ENCODE data around the gene NRIP2. TPM values are rescaled to one million over a fixed set of nuclear protein-coding genes. Genes with fewer than 3 reads are reported as not detected.

The NRIP2 gene
- total and polyA plus RNA-seq, 10 of the 15 experiments (the other 5 are each of a cell fraction or from before 2014, with no cell fraction given): 0.04 to 0.83 (median 0.42) TPM; not detected in 7

DNA sequence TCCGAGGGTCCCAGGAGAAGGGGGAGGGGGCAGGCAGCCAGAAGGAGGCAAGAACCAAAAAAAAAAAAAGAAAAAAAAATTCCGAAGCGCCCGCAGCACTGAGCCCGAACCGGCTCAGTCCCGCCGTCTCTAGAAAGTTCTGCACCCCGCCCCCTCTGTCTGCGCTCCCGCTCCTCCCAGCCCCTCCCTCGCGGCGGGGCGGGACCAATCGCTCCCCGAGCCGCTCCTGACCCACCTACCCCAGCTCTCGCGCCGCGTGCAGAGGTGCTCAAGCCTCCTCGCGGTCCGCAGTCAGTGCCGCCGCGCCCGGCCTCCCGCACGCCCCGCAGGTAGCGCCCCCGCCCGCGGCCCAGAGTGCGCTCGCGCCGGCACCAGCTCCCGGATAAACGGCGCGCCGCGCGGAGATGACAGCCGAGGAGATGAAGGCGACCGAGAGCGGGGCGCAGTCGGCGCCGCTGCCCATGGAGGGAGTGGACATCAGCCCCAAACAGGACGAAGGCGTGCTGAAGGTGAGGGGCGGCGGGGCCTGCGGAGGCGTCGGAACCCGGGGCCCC is 40.0 kb downstream of the NRIP2 start, which contains the start of gene FKBP4 (continued):
- TF ChIP-seq ZNF384 (IDR thresholded peaks at IDR 0.05; ENCODE audit: borderline replicate concordance, low read depth, low read length) (no peak; the same call in 1 of the 2 replicates), NR2F1 (conservative IDR thresholded peaks at IDR 0.05) (no peak), EP300 (IDR thresholded peaks at IDR 0.05; ENCODE audit: borderline replicate concordance in 1 of 2, control insufficient read depth in 1 of 2, low read depth in 2 of 2, low read length in 2 of 2) (no peak), RB1 (IDR thresholded peaks at IDR 0.05; ENCODE audit: borderline replicate concordance) (peak; percentile 70; the same call in 1 of the 2 replicates), ZNF24 (IDR thresholded peaks at IDR 0.05) (no peak), BACH1 (IDR thresholded peaks at IDR 0.05; ENCODE audit: borderline replicate concordance) (peak; percentile 56; the same call in 1 of the 2 replicates), CHD1 (IDR thresholded peaks at IDR 0.05; ENCODE audit: low read depth, low read length) (no peak), ZNF274 (IDR thresholded peaks at IDR 0.05; ENCODE audit: insufficient read depth, insufficient read length) (no peak), BMI1 (IDR thresholded peaks at IDR 0.05; ENCODE audit: borderline replicate concordance) (no peak), ASH2L (IDR thresholded peaks at IDR 0.05; ENCODE audit: borderline replicate concordance, low read depth) (no peak), DPF2 (IDR thresholded peaks at IDR 0.05) (peak; percentile 27; the same call in 1 of the 2 replicates), CREB1 (IDR thresholded peaks at IDR 0.05; ENCODE audit: low read depth) (no peak), CBX3 (IDR thresholded peaks at IDR 0.05; ENCODE audit: borderline replicate concordance, low read depth) (no peak), BRCA1 (IDR thresholded peaks at IDR 0.05; ENCODE audit: low read depth, low read length) (no peak), POU2F2 (IDR thresholded peaks at IDR 0.05; ENCODE audit: borderline replicate concordance, low read depth, low read length) (0 out of 3 replicates have a peak, but pooled peaks have one; percentile 27), NFIC (IDR thresholded peaks at IDR 0.05; ENCODE audit: low read depth, low read length) (no peak), RAD51 (IDR thresholded peaks at IDR 0.05) (no peak), FOS (IDR thresholded peaks at IDR 0.05; ENCODE audit: borderline replicate concordance, extremely low read depth, insufficient read length) (no peak), BCL11A (IDR thresholded peaks at IDR 0.05; ENCODE audit: low read depth, low read length) (no peak), IKZF1 (conservative IDR thresholded peaks at IDR 0.05) (peak; percentile 39; the same call in 1 of the 2 replicates)
- TF ChIP-seq, protein P1, sequence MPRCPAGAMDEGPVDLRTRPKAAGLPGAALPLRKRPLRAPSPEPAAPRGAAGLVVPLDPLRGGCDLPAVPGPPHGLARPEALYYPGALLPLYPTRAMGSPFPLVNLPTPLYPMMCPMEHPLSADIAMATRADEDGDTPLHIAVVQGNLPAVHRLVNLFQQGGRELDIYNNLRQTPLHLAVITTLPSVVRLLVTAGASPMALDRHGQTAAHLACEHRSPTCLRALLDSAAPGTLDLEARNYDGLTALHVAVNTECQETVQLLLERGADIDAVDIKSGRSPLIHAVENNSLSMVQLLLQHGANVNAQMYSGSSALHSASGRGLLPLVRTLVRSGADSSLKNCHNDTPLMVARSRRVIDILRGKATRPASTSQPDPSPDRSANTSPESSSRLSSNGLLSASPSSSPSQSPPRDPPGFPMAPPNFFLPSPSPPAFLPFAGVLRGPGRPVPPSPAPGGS (IDR thresholded peaks at IDR 0.05; ENCODE audit: borderline replicate concordance, insufficient read depth, low read depth, low read length, poor library complexity, severe bottlenecking): no peak
- TF ChIP-seq, protein P2, sequence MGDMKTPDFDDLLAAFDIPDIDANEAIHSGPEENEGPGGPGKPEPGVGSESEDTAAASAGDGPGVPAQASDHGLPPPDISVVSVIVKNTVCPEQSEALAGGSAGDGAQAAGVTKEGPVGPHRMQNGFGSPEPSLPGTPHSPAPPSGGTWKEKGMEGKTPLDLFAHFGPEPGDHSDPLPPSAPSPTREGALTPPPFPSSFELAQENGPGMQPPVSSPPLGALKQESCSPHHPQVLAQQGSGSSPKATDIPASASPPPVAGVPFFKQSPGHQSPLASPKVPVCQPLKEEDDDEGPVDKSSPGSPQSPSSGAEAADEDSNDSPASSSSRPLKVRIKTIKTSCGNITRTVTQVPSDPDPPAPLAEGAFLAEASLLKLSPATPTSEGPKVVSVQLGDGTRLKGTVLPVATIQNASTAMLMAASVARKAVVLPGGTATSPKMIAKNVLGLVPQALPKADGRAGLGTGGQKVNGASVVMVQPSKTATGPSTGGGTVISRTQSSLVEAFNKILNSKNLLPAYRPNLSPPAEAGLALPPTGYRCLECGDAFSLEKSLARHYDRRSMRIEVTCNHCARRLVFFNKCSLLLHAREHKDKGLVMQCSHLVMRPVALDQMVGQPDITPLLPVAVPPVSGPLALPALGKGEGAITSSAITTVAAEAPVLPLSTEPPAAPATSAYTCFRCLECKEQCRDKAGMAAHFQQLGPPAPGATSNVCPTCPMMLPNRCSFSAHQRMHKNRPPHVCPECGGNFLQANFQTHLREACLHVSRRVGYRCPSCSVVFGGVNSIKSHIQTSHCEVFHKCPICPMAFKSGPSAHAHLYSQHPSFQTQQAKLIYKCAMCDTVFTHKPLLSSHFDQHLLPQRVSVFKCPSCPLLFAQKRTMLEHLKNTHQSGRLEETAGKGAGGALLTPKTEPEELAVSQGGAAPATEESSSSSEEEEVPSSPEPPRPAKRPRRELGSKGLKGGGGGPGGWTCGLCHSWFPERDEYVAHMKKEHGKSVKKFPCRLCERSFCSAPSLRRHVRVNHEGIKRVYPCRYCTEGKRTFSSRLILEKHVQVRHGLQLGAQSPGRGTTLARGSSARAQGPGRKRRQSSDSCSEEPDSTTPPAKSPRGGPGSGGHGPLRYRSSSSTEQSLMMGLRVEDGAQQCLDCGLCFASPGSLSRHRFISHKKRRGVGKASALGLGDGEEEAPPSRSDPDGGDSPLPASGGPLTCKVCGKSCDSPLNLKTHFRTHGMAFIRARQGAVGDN (IDR thresholded peaks at IDR 0.05): peak; percentile 70; the same call in 1 of the 2 replicates
- TF ChIP-seq, protein P3, sequence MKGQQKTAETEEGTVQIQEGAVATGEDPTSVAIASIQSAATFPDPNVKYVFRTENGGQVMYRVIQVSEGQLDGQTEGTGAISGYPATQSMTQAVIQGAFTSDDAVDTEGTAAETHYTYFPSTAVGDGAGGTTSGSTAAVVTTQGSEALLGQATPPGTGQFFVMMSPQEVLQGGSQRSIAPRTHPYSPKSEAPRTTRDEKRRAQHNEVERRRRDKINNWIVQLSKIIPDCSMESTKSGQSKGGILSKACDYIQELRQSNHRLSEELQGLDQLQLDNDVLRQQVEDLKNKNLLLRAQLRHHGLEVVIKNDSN (IDR thresholded peaks at IDR 0.05; ENCODE audit: borderline replicate concordance, extremely low read length, insufficient read depth, low read depth, low read length): no peak
- TF ChIP-seq, protein P4, sequence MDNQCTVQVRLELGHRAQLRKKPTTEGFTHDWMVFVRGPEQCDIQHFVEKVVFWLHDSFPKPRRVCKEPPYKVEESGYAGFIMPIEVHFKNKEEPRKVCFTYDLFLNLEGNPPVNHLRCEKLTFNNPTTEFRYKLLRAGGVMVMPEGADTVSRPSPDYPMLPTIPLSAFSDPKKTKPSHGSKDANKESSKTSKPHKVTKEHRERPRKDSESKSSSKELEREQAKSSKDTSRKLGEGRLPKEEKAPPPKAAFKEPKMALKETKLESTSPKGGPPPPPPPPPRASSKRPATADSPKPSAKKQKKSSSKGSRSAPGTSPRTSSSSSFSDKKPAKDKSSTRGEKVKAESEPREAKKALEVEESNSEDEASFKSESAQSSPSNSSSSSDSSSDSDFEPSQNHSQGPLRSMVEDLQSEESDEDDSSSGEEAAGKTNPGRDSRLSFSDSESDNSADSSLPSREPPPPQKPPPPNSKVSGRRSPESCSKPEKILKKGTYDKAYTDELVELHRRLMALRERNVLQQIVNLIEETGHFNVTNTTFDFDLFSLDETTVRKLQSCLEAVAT (IDR thresholded peaks at IDR 0.05): peak; percentile 53; the same call in 1 of the 2 replicates
